Right lobe of liver (tissue), 4 donors: ENCODE results near the gene MEIS2.

Source experiments
- CTCF ChIP-seq, 4 donors: fragments of 200-600 bp in 3 of 4; fragments of 450-650 bp in 1 of 4; IDR thresholded peaks; one replicate each; pipeline versions ENCODE4 v1.5.1 to v1.8.0; 2016 to 2022; ENCODE audit warnings: antibody characterized with exemption in 4 of 4, mild to moderate bottlenecking in 2 of 4
- POLR2A ChIP-seq: fragments of 450-650 bp; IDR thresholded peaks from one replicate; pipeline ENCODE4 v1.6.1; 2017; ENCODE audit warnings: antibody characterized with exemption, mild to moderate bottlenecking
- donor health status: DM: no; HTN: no; CAD: no.
- donor health status: DM: no; HTN: no; CAD: no.
- donor health status: DM: no; HTN: yes; CAD: no.

- TF ChIP-seq CTCF (IDR thresholded peaks at IDR 0.05), result no peak
- TF ChIP-seq POLR2A, result no peak
These were observed 3.4 kb upstream of the MEIS2 start for GRCh38 chr15:37103475-37104423.
